ENCODE measurements around the gene ADTRP. TPM values are rescaled to one million over a fixed set of nuclear protein-coding genes. Genes with fewer than 3 reads are reported as not detected.

The ADTRP gene
- total RNA-seq, 1 experiment from 2014 or later, result 0.86 TPM

DNA sequence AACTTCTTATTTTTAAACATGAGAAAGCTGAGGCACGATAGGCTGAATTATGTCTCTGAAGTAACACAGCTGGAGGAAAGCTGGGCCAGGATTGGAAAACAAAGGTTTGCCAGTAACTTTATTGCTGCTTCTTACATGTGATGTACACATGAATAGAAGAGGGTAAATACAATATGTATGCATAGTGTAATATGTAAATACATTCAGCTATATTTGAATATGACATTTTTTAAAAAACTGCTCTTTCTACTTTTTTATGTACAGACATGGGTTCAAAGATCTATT, 90.2 kb downstream of the ADTRP start:
- H3K9me3 ChIP-seq (ENCODE audit: control insufficient read depth in 1 of 2, insufficient read depth in 1 of 2, low read depth in 1 of 2, low read length in 2 of 2), result no peaks in the 10 kb centered on the region
- no peaks in the 10 kb centered on the region for H3K36me3 ChIP-seq (ENCODE audit: control insufficient read depth in 1 of 2, insufficient read depth in 2 of 2, low read length in 2 of 2)
- no peak for DNase-seq (ENCODE audit: low read depth, low spot score)
- POLR2A ChIA-PET, result no interaction called here
- H3K27ac ChIP-seq (ENCODE audit: low read depth, low read length), result no peak overlapping the region
- peaks cover 0 to 20% of the 10 kb centered on the region in 2 experiments; a peak in 3 of 4 replicates for H3K4me1 ChIP-seq (ENCODE audit: control insufficient read depth in 1 of 2, insufficient read depth in 2 of 2, low read length in 2 of 2)
- no peaks in the 10 kb centered on the region for H4K20me1 ChIP-seq (ENCODE audit: insufficient read depth)
- intact Hi-C loops (cut with micrococcal nuclease), result no loop called here
- no peak for ATAC-seq
- CTCF ChIA-PET, result no interaction called here
- no peak overlapping the region for H3K4me2 ChIP-seq (ENCODE audit: low read length)
- H3K9me2 ChIP-seq (ENCODE audit: insufficient read depth), result no peaks in the 10 kb centered on the region
- no peak overlapping the region for H3K9ac ChIP-seq (ENCODE audit: low read length)
- H2AFZ ChIP-seq (ENCODE audit: low read depth, low read length, poor library complexity, severe bottlenecking), result no peak overlapping the region
- no peak for TF ChIP-seq POLR2AphosphoS5 (IDR thresholded peaks at IDR 0.05; ENCODE audit: low read depth, low read length)
- no peaks in the 10 kb centered on the region for H3K79me2 ChIP-seq (ENCODE audit: insufficient read depth, low read length)
- RAD21 ChIA-PET (ENCODE audit: low non-redundant PET in 1 of 2, low total read pairs in 2 of 2, uncharacterized antibody in 2 of 2, unreplicated experiment in 2 of 2), result no interaction called here
- BruUV-seq (replicated peaks), result no TSS peak
- no peak overlapping the region for H3K4me3 ChIP-seq (replicated peaks in 1 of 2; ENCODE audit: low read depth in 1 of 2, low read length in 2 of 2)
- H3K27me3 ChIP-seq (ENCODE audit: insufficient read depth, low read length), result no peaks in the 10 kb centered on the region

DNA sequence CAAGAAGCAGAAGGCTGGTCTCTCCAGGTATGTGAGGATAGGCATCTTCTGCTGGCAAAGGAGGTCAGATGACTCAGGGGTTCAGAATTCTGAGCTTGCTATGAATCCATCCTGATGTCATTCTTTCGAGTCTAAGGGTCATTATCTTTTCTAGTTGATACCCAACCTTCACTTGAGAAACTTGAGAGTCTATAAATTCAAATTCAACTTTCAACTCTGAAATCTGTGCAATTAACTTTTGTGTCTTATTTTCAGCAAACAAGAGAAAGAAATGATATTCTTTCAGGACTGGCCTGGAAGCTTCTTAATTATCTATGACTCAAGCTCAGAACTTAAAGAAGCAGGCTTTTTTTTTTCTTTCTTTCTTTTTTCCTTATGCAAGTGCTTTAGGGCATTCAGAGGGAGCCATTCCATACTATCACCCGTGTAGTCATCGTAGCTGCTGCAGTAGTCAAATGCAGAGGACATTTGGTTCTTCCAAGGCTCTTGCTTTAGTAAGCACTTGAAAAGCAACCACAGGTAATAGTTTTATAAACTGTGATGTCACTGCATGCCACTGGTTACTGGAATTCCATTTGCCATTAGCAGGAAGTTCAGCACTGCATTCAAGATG, 93.0 kb downstream of the ADTRP start:
- Histone ChIP-seq H4K20me1 (ENCODE audit: insufficient read depth) (no peaks in the 10 kb centered on the region), H3K4me3 (replicated peaks in 1 of 2; ENCODE audit: low read depth in 1 of 2, low read length in 2 of 2) (peak overlapping the region in 1 of 2 experiments; percentile 10; a peak in 1 of 4 replicates), H3K79me2 (ENCODE audit: insufficient read depth, low read length) (no peaks in the 10 kb centered on the region), H3K9ac (ENCODE audit: low read length) (no peak overlapping the region), H3K9me3 (ENCODE audit: control insufficient read depth in 1 of 2, insufficient read depth in 1 of 2, low read depth in 1 of 2, low read length in 2 of 2) (no peaks in the 10 kb centered on the region), H2AFZ (ENCODE audit: low read depth, low read length, poor library complexity, severe bottlenecking) (peak overlapping the region; percentile 95), H3K4me1 (ENCODE audit: control insufficient read depth in 1 of 2, insufficient read depth in 2 of 2, low read length in 2 of 2) (peaks cover 0 to 20% of the 10 kb centered on the region in 2 experiments; a peak in 3 of 4 replicates), H3K27ac (ENCODE audit: low read depth, low read length) (no peak overlapping the region), H3K4me2 (ENCODE audit: low read length) (peak overlapping the region; percentile 57), H3K36me3 (ENCODE audit: control insufficient read depth in 1 of 2, insufficient read depth in 2 of 2, low read length in 2 of 2) (no peaks in the 10 kb centered on the region), H3K9me2 (ENCODE audit: insufficient read depth) (no peaks in the 10 kb centered on the region), H3K27me3 (ENCODE audit: insufficient read depth, low read length) (no peaks in the 10 kb centered on the region)
- DNase-seq (ENCODE audit: low read depth, low spot score) (peak; percentile 36), ATAC-seq (peak; percentile 90)
- ChIA-PET RAD21 (ENCODE audit: low non-redundant PET in 1 of 2, low total read pairs in 2 of 2, uncharacterized antibody in 2 of 2, unreplicated experiment in 2 of 2) (no interaction called here), CTCF (no interaction called here), POLR2A (no interaction called here)
- no TSS peak for BruUV-seq (replicated peaks)
- intact Hi-C loops (cut with micrococcal nuclease), result no loop called here
- TF ChIP-seq, protein P1, sequence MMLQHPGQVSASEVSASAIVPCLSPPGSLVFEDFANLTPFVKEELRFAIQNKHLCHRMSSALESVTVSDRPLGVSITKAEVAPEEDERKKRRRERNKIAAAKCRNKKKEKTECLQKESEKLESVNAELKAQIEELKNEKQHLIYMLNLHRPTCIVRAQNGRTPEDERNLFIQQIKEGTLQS (IDR thresholded peaks at IDR 0.05), result 0 out of 2 replicates have a peak, but pooled peaks have one; percentile 1
- no peak for TF ChIP-seq ZFX (IDR thresholded peaks at IDR 0.05)
- TF ChIP-seq JUND (IDR thresholded peaks at IDR 0.05), result peak; percentile 40; the same call in 1 of the 2 replicates
- peak; percentile 64 for TF ChIP-seq FOSL1 (IDR thresholded peaks at IDR 0.05; ENCODE audit: low read depth)

Measured in HCT116 (cell line).